Measurements from ENCODE around the gene DLEC1. TPM values are rescaled to one million over a fixed set of nuclear protein-coding genes. Genes with fewer than 3 reads are reported as not detected.

Gene DLEC1
- total and polyA plus RNA-seq, 2 experiments from 2014 or later, result 0.31 to 0.66 TPM

DNA sequence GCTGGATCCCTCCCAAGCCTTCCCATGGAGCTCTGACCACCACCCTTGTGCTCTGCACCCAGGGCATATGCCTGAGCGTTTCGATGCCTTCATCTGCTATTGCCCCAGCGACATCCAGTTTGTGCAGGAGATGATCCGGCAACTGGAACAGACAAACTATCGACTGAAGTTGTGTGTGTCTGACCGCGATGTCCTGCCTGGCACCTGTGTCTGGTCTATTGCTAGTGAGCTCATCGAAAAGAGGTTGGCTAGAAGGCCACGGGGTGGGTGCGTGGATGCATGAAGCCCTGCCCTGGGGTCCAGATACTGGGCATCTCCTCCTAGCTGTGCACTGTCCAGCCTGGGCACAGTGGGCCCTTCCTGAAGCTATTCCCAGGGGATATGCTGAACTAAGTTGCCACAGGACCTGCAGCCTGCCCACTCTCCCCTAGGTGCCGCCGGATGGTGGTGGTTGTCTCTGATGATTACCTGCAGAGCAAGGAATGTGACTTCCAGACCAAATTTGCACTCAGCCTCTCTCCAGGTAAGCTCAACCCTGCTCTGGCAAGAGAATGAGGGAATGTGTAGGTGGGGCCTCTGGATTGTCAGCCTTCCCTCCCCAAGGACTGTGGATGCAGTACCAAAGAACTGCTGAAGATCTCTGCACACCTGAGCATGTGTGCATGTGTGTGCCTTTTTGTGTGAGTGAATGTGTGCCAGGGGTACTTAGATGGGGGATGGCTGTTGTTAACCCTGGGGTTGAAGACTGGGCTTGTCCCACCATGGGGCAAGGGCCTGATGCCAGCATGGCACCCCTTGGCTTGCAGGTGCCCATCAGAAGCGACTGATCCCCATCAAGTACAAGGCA lies 101.5 kb downstream of the DLEC1 start (continued):
- TF ChIP-seq, protein P1, sequence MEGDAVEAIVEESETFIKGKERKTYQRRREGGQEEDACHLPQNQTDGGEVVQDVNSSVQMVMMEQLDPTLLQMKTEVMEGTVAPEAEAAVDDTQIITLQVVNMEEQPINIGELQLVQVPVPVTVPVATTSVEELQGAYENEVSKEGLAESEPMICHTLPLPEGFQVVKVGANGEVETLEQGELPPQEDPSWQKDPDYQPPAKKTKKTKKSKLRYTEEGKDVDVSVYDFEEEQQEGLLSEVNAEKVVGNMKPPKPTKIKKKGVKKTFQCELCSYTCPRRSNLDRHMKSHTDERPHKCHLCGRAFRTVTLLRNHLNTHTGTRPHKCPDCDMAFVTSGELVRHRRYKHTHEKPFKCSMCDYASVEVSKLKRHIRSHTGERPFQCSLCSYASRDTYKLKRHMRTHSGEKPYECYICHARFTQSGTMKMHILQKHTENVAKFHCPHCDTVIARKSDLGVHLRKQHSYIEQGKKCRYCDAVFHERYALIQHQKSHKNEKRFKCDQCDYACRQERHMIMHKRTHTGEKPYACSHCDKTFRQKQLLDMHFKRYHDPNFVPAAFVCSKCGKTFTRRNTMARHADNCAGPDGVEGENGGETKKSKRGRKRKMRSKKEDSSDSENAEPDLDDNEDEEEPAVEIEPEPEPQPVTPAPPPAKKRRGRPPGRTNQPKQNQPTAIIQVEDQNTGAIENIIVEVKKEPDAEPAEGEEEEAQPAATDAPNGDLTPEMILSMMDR (conservative IDR thresholded peaks at IDR 0.05; ENCODE audit: low read depth in 2 of 2), result no peak
- no peak for TF ChIP-seq EZH2phosphoT487 (IDR thresholded peaks at IDR 0.05; ENCODE audit: unreplicated experiment)
- no peak for TF ChIP-seq EZH2 (IDR thresholded peaks at IDR 0.05; ENCODE audit: low read depth, unreplicated experiment)

DNA sequence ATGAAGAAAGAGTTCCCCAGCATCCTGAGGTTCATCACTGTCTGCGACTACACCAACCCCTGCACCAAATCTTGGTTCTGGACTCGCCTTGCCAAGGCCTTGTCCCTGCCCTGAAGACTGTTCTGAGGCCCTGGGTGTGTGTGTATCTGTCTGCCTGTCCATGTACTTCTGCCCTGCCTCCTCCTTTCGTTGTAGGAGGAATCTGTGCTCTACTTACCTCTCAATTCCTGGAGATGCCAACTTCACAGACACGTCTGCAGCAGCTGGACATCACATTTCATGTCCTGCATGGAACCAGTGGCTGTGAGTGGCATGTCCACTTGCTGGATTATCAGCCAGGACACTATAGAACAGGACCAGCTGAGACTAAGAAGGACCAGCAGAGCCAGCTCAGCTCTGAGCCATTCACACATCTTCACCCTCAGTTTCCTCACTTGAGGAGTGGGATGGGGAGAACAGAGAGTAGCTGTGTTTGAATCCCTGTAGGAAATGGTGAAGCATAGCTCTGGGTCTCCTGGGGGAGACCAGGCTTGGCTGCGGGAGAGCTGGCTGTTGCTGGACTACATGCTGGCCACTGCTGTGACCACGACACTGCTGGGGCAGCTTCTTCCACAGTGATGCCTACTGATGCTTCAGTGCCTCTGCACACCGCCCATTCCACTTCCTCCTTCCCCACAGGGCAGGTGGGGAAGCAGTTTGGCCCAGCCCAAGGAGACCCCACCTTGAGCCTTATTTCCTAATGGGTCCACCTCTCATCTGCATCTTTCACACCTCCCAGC lies 102.4 kb downstream of the DLEC1 start:
- Histone ChIP-seq H3K27me3 (ENCODE audit: insufficient read depth) (no peaks in the 10 kb centered on the region), H3K27ac (ENCODE audit: low read depth) (no peak overlapping the region), H3K79me2 (replicated peaks; ENCODE audit: insufficient read depth) (peaks cover 11% of the 10 kb centered on the region), H2AFZ (no peak overlapping the region), H3K4me3 (no peak overlapping the region), H4K20me1 (replicated peaks; ENCODE audit: insufficient read depth) (no peaks in the 10 kb centered on the region), H3K36me3 (ENCODE audit: insufficient read depth) (no peaks in the 10 kb centered on the region), H3K4me1 (ENCODE audit: insufficient read depth) (peaks cover 15% of the 10 kb centered on the region), H3K4me2 (no peak overlapping the region), H3F3A (replicated peaks; ENCODE audit: low read depth) (peaks cover 11% of the 10 kb centered on the region), H3K9me2 (ENCODE audit: insufficient read depth) (no peaks in the 10 kb centered on the region)
- H3K36me3 Mint-ChIP-seq (ENCODE audit: low read depth), result peaks cover 24% of the 10 kb centered on the region
- no peak overlapping the region; the same call in 2 of the 3 replicates for H3K4me3 Mint-ChIP-seq
- peaks cover 21% of the 10 kb centered on the region for H3K27me3 Mint-ChIP-seq (ENCODE audit: insufficient read depth, low read depth, poor library complexity)
- no peak overlapping the region for H3K27ac Mint-ChIP-seq
- no peak for DNase-seq (ENCODE audit: low spot score)
- peaks cover 21% of the 10 kb centered on the region for H3K4me1 Mint-ChIP-seq
- peaks cover 3% of the 10 kb centered on the region for H3K9me3 Mint-ChIP-seq
- no peak for ATAC-seq
- TF ChIP-seq POLR2AphosphoS5 (IDR thresholded peaks at IDR 0.05; ENCODE audit: low read depth) (no peak), EZH2phosphoT487 (IDR thresholded peaks at IDR 0.05; ENCODE audit: unreplicated experiment) (no peak), NANOG (IDR thresholded peaks at IDR 0.05; ENCODE audit: borderline replicate concordance) (no peak), EZH2 (IDR thresholded peaks at IDR 0.05; ENCODE audit: low read depth, unreplicated experiment) (no peak), ZNF331 (CRISPR knock-in tag; IDR thresholded peaks at IDR 0.05; ENCODE audit: low read depth) (no peak), CREB1 (CRISPR knock-in tag; IDR thresholded peaks at IDR 0.05; ENCODE audit: low read depth) (no peak), JUNB (IDR thresholded peaks at IDR 0.05; ENCODE audit: unreplicated experiment) (no peak), ZNF114 (CRISPR knock-in tag; IDR thresholded peaks at IDR 0.05) (no peak)
- TF ChIP-seq, protein P2, sequence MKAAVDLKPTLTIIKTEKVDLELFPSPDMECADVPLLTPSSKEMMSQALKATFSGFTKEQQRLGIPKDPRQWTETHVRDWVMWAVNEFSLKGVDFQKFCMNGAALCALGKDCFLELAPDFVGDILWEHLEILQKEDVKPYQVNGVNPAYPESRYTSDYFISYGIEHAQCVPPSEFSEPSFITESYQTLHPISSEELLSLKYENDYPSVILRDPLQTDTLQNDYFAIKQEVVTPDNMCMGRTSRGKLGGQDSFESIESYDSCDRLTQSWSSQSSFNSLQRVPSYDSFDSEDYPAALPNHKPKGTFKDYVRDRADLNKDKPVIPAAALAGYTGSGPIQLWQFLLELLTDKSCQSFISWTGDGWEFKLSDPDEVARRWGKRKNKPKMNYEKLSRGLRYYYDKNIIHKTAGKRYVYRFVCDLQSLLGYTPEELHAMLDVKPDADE (IDR thresholded peaks at IDR 0.05), result no peak
- TF ChIP-seq, protein P3, sequence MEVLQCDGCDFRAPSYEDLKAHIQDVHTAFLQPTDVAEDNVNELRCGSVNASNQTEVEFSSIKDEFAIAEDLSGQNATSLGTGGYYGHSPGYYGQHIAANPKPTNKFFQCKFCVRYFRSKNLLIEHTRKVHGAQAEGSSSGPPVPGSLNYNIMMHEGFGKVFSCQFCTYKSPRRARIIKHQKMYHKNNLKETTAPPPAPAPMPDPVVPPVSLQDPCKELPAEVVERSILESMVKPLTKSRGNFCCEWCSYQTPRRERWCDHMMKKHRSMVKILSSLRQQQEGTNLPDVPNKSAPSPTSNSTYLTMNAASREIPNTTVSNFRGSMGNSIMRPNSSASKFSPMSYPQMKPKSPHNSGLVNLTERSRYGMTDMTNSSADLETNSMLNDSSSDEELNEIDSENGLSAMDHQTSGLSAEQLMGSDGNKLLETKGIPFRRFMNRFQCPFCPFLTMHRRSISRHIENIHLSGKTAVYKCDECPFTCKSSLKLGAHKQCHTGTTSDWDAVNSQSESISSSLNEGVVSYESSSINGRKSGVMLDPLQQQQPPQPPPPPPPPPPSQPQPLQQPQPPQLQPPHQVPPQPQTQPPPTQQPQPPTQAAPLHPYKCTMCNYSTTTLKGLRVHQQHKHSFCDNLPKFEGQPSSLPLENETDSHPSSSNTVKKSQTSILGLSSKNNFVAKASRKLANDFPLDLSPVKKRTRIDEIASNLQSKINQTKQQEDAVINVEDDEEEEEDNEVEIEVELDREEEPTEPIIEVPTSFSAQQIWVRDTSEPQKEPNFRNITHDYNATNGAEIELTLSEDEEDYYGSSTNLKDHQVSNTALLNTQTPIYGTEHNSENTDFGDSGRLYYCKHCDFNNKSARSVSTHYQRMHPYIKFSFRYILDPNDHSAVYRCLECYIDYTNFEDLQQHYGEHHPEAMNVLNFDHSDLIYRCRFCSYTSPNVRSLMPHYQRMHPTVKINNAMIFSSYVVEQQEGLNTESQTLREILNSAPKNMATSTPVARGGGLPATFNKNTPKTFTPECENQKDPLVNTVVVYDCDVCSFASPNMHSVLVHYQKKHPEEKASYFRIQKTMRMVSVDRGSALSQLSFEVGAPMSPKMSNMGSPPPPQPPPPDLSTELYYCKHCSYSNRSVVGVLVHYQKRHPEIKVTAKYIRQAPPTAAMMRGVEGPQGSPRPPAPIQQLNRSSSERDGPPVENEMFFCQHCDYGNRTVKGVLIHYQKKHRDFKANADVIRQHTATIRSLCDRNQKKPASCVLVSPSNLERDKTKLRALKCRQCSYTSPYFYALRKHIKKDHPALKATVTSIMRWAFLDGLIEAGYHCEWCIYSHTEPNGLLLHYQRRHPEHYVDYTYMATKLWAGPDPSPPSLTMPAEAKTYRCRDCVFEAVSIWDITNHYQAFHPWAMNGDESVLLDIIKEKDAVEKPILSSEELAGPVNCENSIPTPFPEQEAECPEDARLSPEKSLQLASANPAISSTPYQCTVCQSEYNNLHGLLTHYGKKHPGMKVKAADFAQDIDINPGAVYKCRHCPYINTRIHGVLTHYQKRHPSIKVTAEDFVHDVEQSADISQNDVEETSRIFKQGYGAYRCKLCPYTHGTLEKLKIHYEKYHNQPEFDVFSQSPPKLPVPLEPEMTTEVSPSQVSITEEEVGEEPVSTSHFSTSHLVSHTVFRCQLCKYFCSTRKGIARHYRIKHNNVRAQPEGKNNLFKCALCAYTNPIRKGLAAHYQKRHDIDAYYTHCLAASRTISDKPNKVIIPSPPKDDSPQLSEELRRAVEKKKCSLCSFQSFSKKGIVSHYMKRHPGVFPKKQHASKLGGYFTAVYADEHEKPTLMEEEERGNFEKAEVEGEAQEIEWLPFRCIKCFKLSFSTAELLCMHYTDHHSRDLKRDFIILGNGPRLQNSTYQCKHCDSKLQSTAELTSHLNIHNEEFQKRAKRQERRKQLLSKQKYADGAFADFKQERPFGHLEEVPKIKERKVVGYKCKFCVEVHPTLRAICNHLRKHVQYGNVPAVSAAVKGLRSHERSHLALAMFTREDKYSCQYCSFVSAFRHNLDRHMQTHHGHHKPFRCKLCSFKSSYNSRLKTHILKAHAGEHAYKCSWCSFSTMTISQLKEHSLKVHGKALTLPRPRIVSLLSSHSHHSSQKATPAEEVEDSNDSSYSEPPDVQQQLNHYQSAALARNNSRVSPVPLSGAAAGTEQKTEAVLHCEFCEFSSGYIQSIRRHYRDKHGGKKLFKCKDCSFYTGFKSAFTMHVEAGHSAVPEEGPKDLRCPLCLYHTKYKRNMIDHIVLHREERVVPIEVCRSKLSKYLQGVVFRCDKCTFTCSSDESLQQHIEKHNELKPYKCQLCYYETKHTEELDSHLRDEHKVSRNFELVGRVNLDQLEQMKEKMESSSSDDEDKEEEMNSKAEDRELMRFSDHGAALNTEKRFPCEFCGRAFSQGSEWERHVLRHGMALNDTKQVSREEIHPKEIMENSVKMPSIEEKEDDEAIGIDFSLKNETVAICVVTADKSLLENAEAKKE (CRISPR knock-in tag; IDR thresholded peaks at IDR 0.05), result no peak

All from GM23338 (cell line).